ENCODE data around the gene IGSF11.

DNA sequence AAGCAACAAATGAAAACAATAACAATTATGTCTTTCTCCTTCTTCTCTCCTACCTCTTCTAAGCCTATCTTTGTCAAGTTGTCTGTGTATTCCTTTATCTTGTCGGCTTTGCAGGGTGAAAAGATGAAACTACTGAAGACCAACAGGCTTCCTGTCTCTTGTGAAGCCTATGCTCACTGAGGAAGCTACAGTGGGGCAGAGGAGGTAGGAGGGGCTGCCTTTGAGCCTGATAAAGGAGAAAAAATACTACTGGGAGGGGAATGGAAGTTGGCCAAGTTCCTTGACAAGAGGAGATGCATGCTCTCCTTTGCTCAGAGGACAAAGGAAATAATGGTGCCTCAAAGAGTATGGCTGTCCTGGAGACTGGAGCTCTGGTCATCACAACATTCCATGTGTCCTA is 92.0 kb downstream of the IGSF11 start:
- TF ChIP-seq, protein P1, sequence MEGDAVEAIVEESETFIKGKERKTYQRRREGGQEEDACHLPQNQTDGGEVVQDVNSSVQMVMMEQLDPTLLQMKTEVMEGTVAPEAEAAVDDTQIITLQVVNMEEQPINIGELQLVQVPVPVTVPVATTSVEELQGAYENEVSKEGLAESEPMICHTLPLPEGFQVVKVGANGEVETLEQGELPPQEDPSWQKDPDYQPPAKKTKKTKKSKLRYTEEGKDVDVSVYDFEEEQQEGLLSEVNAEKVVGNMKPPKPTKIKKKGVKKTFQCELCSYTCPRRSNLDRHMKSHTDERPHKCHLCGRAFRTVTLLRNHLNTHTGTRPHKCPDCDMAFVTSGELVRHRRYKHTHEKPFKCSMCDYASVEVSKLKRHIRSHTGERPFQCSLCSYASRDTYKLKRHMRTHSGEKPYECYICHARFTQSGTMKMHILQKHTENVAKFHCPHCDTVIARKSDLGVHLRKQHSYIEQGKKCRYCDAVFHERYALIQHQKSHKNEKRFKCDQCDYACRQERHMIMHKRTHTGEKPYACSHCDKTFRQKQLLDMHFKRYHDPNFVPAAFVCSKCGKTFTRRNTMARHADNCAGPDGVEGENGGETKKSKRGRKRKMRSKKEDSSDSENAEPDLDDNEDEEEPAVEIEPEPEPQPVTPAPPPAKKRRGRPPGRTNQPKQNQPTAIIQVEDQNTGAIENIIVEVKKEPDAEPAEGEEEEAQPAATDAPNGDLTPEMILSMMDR (IDR thresholded peaks at IDR 0.05): no peak
- TF ChIP-seq POLR2A (IDR thresholded peaks at IDR 0.05) (no peak), POLR2AphosphoS5 (IDR thresholded peaks at IDR 0.05) (no peak)
